Measurements from ENCODE around the gene NPHP4. TPM values are rescaled to one million over a fixed set of nuclear protein-coding genes. Genes with fewer than 3 reads are reported as not detected.

Gene NPHP4
- total RNA-seq, 1 experiment from 2014 or later: 16.8 TPM

GRCh38 chr1:5998906-5999301, 6.7 kb upstream of the NPHP4 start:
- TF ChIP-seq FOXP1 (CRISPR knock-in tag; IDR thresholded peaks at IDR 0.05; ENCODE audit: borderline replicate concordance) (no peak), TCF7 (CRISPR knock-in tag; IDR thresholded peaks at IDR 0.05; ENCODE audit: low read depth) (no peak), IRF2 (CRISPR knock-in tag; IDR thresholded peaks at IDR 0.05; ENCODE audit: borderline replicate concordance, low read depth) (no peak)
- Mint-ChIP-seq H3K36me3 (no peaks in the 10 kb centered on the region), H3K9me3 (no peaks in the 10 kb centered on the region), H3K4me1 (peaks cover 15% of the 10 kb centered on the region), H3K27me3 (ENCODE audit: low read depth) (peaks cover 21% of the 10 kb centered on the region), H3K4me3 (no peak overlapping the region), H3K27ac (no peak overlapping the region)
- ChIA-PET CTCF (no interaction called here), POLR2A (no interaction called here)
- ATAC-seq (no peak), DNase-seq (ENCODE audit: low spot score) (peak; percentile 7)

- H3K27ac Mint-ChIP-seq: no peak overlapping the region
- DNase-seq (ENCODE audit: low spot score) (peak; percentile 5), ATAC-seq (no peak)
- no peaks in the 10 kb centered on the region for H3K36me3 Mint-ChIP-seq
- peaks cover 26% of the 10 kb centered on the region for H3K27me3 Mint-ChIP-seq (ENCODE audit: low read depth)
- H3K4me3 Mint-ChIP-seq: no peak overlapping the region
- TF ChIP-seq, protein P1, sequence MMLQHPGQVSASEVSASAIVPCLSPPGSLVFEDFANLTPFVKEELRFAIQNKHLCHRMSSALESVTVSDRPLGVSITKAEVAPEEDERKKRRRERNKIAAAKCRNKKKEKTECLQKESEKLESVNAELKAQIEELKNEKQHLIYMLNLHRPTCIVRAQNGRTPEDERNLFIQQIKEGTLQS (CRISPR knock-in tag; conservative IDR thresholded peaks at IDR 0.05): no peak
- TF ChIP-seq TCF7 (CRISPR knock-in tag; IDR thresholded peaks at IDR 0.05; ENCODE audit: low read depth) (no peak), SMAD4 (CRISPR knock-in tag; IDR thresholded peaks at IDR 0.05) (no peak), OVOL2 (CRISPR knock-in tag; IDR thresholded peaks at IDR 0.05; ENCODE audit: borderline replicate concordance) (no peak), FOXP4 (CRISPR knock-in tag; IDR thresholded peaks at IDR 0.05) (no peak), ZNF121 (CRISPR knock-in tag; IDR thresholded peaks at IDR 0.05) (no peak), ZNF232 (CRISPR knock-in tag; IDR thresholded peaks at IDR 0.05) (no peak), ZNF396 (CRISPR knock-in tag; IDR thresholded peaks at IDR 0.05; ENCODE audit: borderline replicate concordance) (no peak), TEAD4 (CRISPR knock-in tag; IDR thresholded peaks at IDR 0.05) (no peak)
- TF ChIP-seq, protein P2, sequence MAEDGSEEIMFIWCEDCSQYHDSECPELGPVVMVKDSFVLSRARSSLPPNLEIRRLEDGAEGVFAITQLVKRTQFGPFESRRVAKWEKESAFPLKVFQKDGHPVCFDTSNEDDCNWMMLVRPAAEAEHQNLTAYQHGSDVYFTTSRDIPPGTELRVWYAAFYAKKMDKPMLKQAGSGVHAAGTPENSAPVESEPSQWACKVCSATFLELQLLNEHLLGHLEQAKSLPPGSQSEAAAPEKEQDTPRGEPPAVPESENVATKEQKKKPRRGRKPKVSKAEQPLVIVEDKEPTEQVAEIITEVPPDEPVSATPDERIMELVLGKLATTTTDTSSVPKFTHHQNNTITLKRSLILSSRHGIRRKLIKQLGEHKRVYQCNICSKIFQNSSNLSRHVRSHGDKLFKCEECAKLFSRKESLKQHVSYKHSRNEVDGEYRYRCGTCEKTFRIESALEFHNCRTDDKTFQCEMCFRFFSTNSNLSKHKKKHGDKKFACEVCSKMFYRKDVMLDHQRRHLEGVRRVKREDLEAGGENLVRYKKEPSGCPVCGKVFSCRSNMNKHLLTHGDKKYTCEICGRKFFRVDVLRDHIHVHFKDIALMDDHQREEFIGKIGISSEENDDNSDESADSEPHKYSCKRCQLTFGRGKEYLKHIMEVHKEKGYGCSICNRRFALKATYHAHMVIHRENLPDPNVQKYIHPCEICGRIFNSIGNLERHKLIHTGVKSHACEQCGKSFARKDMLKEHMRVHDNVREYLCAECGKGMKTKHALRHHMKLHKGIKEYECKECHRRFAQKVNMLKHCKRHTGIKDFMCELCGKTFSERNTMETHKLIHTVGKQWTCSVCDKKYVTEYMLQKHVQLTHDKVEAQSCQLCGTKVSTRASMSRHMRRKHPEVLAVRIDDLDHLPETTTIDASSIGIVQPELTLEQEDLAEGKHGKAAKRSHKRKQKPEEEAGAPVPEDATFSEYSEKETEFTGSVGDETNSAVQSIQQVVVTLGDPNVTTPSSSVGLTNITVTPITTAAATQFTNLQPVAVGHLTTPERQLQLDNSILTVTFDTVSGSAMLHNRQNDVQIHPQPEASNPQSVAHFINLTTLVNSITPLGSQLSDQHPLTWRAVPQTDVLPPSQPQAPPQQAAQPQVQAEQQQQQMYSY (CRISPR knock-in tag; IDR thresholded peaks at IDR 0.05): no peak
- TF ChIP-seq, protein P3, sequence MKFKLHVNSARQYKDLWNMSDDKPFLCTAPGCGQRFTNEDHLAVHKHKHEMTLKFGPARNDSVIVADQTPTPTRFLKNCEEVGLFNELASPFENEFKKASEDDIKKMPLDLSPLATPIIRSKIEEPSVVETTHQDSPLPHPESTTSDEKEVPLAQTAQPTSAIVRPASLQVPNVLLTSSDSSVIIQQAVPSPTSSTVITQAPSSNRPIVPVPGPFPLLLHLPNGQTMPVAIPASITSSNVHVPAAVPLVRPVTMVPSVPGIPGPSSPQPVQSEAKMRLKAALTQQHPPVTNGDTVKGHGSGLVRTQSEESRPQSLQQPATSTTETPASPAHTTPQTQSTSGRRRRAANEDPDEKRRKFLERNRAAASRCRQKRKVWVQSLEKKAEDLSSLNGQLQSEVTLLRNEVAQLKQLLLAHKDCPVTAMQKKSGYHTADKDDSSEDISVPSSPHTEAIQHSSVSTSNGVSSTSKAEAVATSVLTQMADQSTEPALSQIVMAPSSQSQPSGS (CRISPR knock-in tag; IDR thresholded peaks at IDR 0.05; ENCODE audit: borderline replicate concordance, low read depth): no peak
- H3K4me1 Mint-ChIP-seq: peaks cover 13% of the 10 kb centered on the region
- H3K9me3 Mint-ChIP-seq: no peaks in the 10 kb centered on the region
- ChIA-PET POLR2A (no interaction called here), CTCF (interaction anchor here (0.8 kb wide), 1 partner anchor 36 kb away, joined by 3 read pairs; no protein-coding TSS in a partner anchor)
Measured at GRCh38 chr1:5998051-5998905, 6.1 kb upstream of the NPHP4 start.

DNA sequence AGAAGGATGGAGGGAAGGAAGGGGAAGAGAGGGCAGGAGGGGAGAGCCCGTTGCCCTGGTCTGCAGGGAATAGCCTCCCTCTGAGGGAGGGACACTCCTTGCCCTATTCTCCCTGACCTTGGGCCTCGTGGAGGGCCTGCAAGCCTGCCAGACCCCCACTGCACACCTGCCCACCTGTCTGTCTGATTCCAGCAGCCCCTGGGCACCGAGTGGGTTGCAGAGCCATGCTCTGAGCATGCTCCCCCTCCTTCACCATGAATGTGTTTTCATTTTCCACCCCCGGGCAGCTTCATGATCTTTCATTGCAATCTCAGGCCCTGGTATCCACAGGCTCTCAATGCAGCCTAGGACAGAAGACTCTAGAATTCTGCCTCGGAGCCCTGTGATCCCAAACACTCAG, 5.1 kb upstream of the NPHP4 start:
- no peaks in the 10 kb centered on the region for H3K36me3 Mint-ChIP-seq
- DNase-seq (ENCODE audit: low spot score) (peak; percentile 0), ATAC-seq (no peak)
- POLR2A ChIA-PET: no interaction called here
- peaks cover 12% of the 10 kb centered on the region for H3K4me1 Mint-ChIP-seq
- no peak overlapping the region for H3K4me3 Mint-ChIP-seq
- no peaks in the 10 kb centered on the region for H3K9me3 Mint-ChIP-seq
- H3K27me3 Mint-ChIP-seq (ENCODE audit: low read depth): peaks cover 26% of the 10 kb centered on the region
- H3K27ac Mint-ChIP-seq: no peak overlapping the region
- CTCF ChIA-PET: no interaction called here
- TF ChIP-seq, protein P4, sequence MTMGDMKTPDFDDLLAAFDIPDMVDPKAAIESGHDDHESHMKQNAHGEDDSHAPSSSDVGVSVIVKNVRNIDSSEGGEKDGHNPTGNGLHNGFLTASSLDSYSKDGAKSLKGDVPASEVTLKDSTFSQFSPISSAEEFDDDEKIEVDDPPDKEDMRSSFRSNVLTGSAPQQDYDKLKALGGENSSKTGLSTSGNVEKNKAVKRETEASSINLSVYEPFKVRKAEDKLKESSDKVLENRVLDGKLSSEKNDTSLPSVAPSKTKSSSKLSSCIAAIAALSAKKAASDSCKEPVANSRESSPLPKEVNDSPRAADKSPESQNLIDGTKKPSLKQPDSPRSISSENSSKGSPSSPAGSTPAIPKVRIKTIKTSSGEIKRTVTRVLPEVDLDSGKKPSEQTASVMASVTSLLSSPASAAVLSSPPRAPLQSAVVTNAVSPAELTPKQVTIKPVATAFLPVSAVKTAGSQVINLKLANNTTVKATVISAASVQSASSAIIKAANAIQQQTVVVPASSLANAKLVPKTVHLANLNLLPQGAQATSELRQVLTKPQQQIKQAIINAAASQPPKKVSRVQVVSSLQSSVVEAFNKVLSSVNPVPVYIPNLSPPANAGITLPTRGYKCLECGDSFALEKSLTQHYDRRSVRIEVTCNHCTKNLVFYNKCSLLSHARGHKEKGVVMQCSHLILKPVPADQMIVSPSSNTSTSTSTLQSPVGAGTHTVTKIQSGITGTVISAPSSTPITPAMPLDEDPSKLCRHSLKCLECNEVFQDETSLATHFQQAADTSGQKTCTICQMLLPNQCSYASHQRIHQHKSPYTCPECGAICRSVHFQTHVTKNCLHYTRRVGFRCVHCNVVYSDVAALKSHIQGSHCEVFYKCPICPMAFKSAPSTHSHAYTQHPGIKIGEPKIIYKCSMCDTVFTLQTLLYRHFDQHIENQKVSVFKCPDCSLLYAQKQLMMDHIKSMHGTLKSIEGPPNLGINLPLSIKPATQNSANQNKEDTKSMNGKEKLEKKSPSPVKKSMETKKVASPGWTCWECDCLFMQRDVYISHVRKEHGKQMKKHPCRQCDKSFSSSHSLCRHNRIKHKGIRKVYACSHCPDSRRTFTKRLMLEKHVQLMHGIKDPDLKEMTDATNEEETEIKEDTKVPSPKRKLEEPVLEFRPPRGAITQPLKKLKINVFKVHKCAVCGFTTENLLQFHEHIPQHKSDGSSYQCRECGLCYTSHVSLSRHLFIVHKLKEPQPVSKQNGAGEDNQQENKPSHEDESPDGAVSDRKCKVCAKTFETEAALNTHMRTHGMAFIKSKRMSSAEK (CRISPR knock-in tag; IDR thresholded peaks at IDR 0.05; ENCODE audit: borderline replicate concordance): no peak
- TF ChIP-seq TP53 (CRISPR knock-in tag; IDR thresholded peaks at IDR 0.05) (no peak), ZBTB21 (CRISPR knock-in tag; IDR thresholded peaks at IDR 0.05; ENCODE audit: borderline replicate concordance) (no peak), KAT7 (CRISPR knock-in tag; IDR thresholded peaks at IDR 0.05; ENCODE audit: borderline replicate concordance) (no peak), NR1H2 (CRISPR knock-in tag; IDR thresholded peaks at IDR 0.05) (no peak), CREM (CRISPR knock-in tag; IDR thresholded peaks at IDR 0.05) (no peak)
